Smooth muscle cell of the brain vasculature (primary cell): ENCODE data around the gene PLA2R1.

ENCODE experiments used
- DNase-seq: peaks from one replicate; pipeline ENCODE4 v3.0.0-alpha.2; 2012; ENCODE audit warnings: low read depth, low spot score

PLA2R1 gene

DNA sequence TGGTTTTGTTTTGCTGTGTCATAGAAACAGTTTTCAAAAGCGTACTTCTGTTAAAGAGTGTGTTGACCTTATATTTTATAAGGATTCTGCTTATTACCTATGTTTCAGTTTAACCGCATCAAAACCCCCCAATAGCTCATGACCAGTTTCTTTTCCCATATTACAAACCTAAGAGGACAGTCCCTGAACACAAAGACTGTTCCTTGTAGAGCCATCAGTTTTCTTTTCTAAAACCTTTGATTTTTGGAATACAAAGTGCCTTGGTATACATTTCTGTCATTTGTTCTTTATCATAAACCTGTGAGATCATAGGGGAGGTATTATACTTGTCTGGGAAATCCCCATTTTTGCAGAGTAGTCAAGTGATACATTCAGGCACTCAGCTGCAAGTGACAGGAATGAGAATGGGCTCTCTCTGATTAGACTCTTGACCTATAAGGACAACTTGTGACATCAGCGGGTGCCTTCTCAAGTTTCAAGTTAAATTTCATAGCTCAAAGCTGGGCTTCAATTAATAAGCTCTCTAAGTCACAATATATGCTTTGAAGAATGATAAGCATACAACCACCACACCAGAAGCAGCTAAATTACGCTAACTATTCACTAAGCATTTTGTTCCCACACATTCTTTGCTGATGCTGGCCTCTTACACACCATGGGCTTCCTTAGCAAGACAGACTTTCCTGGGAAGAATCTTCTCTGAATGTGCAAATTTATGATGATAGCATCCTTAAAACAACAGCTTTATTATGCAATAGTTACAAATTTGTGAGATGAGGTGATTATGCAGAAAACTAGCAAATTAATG, 167.0 kb downstream of the PLA2R1 start:
- no peak for DNase-seq

DNA sequence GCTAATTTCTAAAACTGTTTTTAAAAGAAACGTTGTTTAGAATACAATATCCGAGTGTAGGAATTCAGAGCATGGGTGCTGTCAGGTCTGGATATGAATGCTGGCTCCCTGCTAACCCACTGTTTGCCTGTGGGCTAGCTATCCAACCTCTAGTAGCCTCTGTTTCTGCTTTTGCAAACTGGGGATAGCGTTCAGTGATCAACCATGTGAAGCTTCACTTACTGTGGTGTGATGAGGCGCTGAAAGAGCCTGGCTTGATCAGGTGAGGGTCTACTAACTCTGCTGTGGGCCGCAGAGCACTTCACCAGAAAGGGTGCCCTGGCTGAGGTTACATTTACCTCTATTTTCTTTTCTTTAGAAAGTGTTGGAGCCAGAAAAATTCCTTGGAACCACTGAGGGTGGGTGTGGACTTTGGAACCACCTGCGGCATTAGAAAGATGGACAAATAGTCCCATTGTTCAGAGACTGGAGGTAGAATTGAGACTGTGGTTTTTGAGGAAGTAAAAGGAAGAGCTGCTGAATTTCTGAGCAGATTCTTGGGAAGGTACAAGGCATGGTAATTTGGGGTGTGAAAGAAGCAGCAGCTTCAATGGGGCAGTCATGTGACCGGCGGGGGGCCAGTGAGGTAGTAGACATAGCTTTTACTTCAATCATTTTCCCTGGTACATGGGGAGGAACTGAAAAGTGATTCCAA, 168.1 kb downstream of the PLA2R1 start:
- no peak for DNase-seq

DNA sequence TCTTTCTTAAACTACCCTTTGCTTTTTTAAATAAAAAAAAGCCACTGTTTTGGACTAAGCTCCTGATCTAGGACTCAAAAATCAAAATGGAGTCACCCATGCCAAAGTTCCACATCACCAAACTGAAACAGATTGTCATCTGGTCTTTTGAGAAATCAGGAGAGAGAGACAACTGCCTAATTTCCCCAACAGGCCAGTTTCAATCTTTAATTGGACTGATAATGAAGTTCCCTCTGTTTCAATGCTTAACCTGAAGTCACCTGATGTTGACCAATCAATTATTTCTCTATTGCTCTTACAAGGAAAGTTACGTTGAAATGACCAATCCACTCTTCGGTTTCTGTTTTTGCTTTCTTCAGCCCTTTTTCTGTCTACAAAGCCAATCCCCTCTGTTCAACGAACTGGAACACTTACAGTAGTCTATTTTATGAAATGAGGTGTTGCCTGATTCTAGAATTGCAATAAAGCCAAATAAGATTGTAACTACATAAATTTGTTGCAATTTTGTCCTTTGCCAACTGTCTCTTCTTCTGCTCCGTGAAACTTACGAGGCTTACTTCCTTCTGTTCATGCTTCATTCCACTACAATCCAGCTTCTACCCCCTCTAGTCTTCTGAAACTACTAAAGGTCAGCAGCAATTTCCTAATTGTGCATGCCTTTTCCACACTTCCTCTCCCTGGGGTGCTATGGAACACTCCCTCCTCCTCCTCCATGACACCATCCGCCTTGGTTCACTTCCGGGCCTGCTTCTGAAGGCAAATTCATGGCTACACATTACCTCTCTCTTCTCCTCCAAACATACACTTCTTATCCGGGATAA, 169.2 kb downstream of the PLA2R1 start:
- no peak for DNase-seq

DNA sequence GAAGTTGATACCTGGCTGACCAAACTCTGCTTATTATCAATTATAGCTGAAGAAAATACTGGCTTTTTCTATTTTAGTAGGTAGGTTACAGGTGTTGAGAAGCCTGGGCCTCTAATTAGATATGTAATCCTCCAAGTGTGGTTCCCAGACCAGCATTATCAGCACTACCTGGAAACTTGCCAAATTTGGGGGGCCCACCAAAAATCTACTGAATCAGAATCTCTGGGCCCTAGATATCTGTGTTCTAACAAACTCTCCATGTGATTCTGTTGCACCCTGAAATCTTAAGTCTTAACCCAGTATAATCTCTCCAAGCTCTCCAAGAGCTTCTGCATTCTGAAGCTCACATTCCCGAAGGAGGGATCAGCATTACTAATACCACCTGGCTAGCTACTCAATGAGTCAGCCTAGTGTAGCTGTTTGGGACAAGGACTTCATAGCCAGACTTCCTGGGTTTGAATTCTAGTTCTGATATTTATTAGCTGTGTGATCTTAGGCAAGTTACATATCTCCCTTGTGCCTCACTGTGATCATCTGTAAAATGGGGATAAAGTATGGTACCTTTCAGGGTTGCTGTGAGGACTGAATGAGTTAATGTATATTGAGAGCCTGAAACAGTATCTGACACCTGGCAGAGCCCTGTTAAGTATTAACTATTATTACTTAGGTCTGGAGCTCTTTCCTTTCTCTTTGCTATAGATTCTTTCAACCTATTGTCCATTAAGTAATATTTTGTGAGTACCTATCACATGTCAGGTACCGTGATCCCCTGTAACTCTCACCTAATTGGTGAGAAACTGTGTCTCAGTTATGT, 170.3 kb downstream of the PLA2R1 start:
- DNase-seq: no peak

DNA sequence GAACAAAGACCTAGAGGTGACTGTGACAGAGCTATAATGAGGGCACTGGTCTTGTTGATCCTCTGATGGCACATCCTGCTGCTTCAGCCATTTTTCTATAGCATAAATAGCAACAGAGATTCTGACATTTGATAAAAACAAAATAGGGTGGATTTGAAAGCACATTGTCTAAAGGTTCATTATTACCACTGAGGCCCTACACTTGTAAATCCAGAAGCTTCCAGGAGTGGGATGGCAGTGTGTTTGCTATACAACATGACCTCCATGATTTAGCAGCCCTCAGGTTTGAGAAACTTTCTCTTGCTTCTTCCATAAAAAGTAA, 171.2 kb downstream of the PLA2R1 start:
- no peak for DNase-seq

DNA sequence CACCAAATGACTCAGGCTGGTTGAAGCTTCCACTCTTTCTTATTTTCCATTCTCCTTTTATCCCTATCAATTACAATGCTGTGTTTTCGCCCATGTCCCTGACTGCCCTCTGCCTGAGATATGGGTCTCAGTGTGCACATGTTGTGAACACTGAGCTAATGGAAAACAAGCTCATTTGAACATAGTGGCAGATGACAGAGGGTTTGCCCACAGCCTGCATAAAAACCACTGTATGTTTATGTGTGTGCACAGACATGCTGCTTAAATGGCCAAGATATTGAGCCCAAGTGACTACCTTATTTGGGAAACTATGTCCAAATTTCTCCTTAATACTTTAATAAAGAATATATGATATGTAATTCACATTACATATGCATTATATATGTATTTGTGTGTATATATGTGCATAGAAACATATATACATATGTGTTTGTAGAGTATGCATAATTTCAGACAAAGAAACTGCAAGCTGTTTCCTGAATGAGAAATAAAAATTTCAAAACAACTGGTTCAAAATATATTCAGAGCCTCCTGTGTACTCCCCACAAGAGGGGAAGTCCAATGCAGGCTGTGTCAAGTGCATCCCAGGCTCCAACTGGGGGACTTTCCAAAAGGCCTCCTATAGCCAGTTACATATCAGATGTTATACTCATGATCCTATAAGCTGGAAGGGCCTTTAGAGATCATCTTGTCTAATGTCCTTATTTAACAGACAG, 171.7 kb downstream of the PLA2R1 start:
- no peak for DNase-seq

DNA sequence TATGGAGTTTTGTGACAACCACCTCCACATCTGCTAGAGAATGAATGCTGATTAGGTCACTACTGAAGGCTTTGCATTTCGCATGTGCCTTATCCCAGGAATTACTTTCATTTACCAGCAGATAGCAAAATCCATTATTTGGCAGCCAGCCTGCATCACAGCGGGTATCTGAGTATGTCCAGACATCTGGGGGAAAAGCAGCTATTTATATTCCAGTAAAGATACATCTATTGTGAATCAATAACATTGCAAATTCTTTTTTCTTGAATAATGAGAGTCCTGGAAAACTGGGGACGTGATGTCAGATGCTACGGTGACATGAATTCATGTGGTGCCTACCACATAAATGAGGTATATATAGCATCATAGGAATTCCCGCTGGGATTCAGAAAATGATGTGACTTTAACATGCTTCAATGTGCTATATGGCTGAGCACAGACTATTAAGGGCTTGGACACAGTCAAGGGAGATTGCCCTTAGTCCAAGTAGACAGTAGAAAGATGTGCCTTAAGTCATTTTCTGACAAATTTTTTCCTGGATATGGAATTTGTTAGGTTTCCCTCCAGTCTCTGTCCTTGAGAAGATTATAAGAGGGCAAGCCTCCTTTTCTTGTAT, 180.2 kb downstream of the PLA2R1 start:
- peak; percentile 62 for DNase-seq
